HK-2 (cell line): Measurements from ENCODE around the gene CFAP299.
"Not testable (repeated sequence)": the region's sequence is repeated elsewhere in the genome, so short reads cannot be mapped to it uniquely, and the experiment has no call there.

Experiments used
- DNase-seq: peaks from one replicate; pipeline ENCODE4 v3.0.0-alpha.2; 2018; ENCODE audit not compliant: unreplicated experiment

The CFAP299 gene

GRCh38 chr4:80388284-80388607 is 52.7 kb downstream of the CFAP299 start:
- DNase-seq = no peak

DNA sequence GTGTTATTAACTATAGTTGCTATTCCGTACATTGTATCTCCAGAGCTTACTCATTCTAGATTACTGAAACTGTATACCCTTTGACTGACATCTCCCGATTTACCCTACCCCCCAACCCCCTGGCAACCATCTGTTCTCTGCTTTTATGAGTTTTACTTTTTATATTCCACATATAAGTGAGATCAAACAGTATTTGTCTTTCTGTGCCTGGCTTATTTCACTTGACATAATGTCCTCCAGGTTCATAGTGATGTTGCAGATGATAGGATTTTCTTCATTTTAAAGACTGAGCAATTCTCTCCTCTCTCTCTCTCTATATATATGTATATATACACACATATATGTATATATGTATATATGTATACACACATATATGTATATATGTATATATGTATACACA is 54.6 kb downstream of the CFAP299 start:
- no peak for DNase-seq

DNA sequence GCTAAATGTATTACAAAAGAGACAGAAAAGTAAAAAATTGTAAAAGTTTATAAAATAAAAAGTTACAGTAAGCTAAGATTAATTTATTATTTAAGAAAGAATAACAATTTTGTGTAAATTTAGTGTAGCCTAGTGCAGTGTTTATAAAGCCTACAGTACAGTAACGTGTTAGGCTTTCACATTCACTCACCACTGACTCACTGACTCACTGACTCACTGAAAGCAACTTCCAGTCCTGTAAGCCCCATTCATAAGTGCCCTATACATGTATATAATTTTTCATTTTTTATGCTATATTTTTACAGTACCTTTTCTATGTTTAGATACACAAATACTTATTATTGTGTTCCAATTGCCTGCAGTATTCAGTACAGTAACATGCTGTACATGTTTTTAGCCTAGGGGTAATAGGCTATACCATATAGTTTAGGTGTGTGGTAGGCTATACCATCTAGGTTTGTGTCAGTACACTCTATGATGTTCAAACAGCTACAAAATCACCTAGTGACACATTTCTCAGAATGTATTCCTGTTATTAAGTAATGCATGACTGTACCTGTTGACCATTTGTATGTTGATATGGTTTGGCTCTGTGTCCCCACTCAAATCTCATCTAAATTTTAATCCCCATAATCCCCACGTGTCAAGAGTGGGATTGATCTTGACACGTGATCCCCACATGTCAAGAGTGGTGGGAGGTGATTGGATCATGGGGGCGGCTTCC is 57.9 kb downstream of the CFAP299 start:
- DNase-seq = no peak

GRCh38 chr4:80393970-80394250 is 58.4 kb downstream of the CFAP299 start:
- DNase-seq = no peak

- no peak for DNase-seq
Measured at GRCh38 chr4:80407246-80407645, 71.7 kb downstream of the CFAP299 start.

- no peak for DNase-seq
Measured at GRCh38 chr4:80409809-80410208, 74.3 kb downstream of the CFAP299 start.

DNA sequence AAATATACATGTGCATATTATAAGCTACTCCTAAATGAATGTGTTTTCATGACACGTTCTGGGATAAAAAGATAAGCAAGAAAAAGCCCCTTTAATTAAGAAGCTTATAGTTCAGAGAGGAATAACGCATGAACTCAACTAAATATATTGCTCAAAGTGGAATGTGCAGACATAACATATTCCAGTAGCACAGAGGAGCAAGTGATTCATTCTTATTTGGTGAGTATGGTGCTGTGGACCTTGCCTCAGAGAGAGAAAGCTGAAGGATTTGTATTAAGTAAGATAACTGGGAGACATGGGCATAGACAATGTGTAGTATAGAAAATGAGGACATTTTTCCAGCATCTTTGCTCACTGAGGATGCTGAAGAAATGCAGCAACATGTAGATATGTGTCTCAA is 76.8 kb downstream of the CFAP299 start:
- no peak for DNase-seq

DNA sequence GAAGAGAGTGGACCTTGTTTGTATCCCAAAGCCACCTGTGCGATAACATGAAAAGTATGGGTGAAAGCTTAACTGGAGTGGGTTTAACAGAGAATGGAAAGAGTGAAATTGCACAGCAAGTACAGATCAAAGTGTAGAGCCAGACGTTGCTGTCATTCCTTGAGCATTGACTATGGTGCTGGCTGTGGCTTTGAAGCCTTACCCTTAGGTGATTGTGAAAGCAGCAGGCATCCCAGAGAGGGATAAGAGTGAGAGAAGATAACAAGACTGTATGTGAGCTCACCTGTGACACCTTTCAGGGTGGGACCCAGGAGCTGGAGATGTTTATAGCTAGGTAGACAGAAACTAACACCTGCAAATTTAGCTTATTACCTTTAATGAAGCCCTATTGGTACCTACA is 77.6 kb downstream of the CFAP299 start:
- DNase-seq = no peak

DNA sequence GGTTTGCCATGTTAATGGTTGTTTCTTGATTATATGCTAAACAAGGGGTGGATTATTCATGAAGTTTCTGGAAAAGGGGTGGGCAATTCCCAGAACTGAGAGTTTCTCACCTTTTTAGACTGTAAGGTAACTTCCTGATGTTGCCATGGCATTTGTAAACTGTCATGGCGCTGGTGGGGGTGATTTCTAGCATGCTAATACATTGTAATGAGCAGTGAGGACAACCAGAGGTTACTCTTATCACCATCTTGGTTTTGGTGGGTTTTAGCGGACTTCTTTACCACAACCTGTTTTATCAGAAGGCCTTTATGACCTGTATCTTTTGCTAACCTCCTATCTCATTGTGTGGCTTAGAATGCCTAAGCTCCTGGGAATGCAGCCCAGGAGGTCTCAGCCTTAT is 81.5 kb downstream of the CFAP299 start:
- DNase-seq = no peak

DNA sequence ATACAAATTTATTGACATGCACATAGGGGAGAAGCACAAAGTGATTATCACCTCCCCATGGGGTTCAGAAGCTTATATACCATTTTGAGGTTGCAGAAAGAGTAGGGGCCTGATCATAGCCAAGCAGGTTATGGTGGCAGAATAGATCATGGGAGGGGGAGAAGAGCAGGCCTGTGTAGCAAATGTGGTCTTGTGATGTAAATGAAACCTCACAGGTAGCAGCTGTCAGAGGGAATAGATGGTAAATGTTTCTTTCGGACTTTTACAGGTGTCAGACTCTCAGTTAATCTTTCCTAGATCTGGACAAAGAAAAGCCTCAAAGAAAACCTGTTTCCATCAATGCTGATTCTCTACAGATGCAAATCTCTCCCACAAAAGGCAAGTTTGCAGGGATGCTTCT is 84.4 kb downstream of the CFAP299 start:
- no peak for DNase-seq

DNA sequence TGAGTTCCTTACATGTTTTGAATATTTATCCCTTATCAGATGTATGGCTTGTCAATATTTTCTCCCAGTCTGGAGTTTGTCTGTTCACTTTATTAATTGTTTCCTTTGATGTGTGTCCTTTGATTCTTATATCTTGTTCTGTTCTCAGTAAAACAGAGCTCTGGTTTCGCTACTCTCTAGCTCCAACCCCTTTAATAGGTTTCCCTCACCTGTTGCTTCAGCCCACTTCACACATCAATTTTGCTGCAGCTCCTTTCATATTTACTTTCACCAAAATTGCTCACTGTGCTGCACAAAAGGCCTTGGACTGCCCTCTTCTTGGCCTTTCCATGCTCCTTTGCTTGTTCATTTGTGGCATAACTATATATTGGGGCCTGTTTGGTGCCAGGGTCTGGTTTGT is 85.1 kb downstream of the CFAP299 start:
- DNase-seq = no peak

DNA sequence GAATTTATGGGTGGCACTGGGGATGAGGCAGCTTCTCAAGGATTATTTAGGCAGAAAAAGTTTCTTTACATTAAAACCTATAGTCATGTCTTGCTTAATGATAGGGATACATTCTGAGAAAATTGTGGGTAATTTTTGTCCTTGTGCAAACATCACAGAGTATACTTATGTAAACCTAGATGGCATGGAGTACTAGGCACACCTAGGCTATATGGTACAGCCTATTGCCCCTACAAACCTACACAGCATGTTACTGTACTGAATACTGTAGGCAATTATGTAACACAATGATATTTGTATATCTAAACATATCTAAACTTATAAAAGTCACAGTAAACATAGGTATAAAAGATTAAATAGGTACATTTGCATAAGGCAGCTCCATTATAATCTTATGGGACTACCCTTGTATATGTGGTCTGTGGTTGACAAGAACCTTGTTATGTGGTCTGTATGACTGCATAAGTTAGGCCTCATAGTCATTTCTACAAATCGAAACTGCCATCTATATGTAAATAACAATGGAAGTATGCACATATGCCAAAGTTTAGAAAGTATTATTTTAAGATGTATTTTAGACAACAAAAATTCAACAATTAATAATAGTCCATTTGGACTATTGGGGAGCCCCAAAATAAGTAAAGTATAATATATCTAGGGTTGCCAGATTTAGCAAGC is 87.3 kb downstream of the CFAP299 start:
- no peak for DNase-seq

DNA sequence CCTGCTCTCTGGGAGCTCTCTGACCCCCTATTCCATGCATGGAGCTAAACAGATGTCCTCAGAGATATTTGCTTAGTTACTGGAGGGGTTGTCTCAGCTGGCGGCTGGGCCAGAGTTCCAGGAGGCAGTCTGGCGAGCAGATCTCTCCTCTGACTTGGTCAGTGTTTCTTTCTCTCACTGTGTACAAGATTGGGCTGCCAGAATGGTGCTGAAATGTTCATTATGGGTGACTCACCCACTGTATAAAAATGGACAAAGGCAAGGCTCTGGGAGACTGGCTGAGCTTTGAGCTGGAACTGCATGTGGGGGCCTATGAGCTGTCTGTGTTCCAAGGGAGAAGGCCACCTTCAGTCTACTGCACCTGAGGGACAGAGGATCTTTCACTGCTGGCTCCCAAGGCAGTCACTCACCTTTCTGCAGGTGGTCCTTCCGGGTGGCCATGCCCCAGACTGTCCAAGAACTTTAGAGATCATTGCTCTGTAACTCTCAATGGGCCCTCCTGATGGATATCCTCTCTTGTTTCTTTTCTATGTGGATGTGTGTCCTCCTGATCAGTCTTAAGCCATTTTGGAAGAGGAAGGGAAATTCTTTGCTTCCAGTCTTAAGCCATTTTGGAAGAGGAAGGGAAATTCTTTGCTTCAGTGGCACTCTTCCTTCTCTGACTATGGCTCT is 88.2 kb downstream of the CFAP299 start:
- DNase-seq = no peak

GRCh38 chr4:80424225-80424581 is 88.7 kb downstream of the CFAP299 start:
- DNase-seq = no peak

- DNase-seq = no peak
Measured at GRCh38 chr4:80425124-80426100, 89.9 kb downstream of the CFAP299 start.

- no peak for DNase-seq
Measured at GRCh38 chr4:80431203-80431965, 95.9 kb downstream of the CFAP299 start.

DNA sequence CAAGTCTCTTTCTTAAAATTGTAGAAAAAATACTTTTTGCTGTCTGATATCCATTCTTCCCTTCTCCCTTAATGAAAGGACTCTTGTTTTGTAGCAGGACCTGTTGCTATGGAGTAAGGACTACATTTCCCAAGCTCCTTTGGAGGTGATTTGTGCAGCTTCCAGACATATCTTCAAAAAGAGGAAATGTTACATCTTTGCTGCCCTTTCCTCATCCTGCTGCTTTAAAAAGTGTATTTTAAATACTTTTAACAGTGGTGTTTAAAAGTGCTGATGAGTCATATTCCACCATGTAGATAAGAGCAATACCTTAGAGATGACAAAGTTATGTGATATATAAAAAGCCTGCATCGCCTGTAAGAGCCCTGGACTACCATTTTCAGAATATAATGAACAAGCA is 98.7 kb downstream of the CFAP299 start:
- DNase-seq = no peak

- DNase-seq = no peak
Measured at GRCh38 chr4:80438016-80438415, 102.5 kb downstream of the CFAP299 start.

DNA sequence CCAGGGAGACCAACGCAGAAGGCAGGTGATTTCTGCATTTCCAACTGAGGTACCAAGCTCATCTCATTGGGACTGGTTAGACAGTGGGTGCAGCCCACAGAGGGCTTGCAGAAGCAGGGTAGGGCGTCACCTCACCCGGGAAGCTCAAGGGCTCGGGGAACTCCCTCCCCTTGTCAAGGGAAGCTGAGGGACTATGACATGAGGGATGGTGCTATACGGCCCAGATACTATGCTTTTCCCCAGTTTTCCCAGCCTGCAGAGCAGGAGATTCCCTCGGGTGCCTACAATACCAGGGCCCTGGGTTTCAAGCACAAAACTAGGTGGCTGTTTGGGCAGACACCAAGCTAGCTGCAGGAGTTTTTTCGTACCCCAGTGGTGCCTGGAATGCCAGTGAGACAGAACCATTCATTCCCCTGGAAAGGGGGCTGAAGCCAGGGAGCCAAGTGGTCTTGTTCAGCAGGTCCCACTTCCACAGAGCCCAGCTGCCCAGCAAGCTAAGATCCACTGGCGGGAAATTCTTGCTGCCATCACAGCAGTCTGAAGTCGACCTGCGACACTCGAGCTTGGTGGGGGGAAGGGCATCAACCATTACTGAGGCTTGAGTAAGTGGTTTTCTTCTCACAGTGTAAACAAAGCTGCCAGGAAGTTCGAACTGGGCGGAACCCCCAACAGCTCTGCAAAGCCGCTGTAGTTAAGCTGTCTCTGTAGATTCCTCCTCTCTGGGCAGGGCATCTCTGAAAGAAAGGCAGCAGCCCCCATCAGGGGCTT is 103.9 kb downstream of the CFAP299 start:
- not testable (repeated sequence) for DNase-seq

DNA sequence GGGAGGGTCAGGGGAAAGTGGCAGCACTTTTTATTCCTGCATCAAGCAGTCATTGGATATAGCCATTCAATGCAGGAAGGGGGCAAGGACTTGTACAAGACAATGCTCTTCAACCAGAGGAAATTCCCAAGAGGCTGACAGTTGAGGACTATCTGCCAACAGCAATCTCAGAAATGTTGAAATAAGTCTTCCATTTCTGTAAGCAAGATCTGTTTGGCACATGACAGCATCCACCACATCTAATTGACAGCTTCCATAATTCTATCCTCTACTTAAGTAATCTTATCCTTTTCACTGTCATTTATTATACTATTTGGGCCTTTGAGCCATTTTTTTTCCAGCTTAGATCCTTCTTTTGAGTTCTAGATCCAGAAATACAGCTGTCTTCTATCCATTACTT is 110.7 kb downstream of the CFAP299 start:
- DNase-seq = no peak

- DNase-seq = no peak
Measured at GRCh38 chr4:80446664-80447063, 111.1 kb downstream of the CFAP299 start.
